Suprapubic skin (tissue), 4 donors: ENCODE measurements around the gene SLC25A39. TPM values are rescaled to one million over a fixed set of nuclear protein-coding genes. Genes with fewer than 3 reads are reported as not detected.
"Not testable (repeated sequence)": the region's sequence is repeated elsewhere in the genome, so short reads cannot be mapped to it uniquely, and the experiment has no call there.

Experiments
- DNase-seq, 2 donors: peaks; one replicate each; pipeline ENCODE4 v3.0.0-alpha.2; 2019; ENCODE audit warnings: low spot score in 2 of 2
- H3K27ac ChIP-seq: fragments of 200-600 bp; sonication (generic); one replicate; pipeline ENCODE4 v1.5.1; 2019
- H3K27me3 ChIP-seq: fragments of 200-600 bp; sonication (generic); one replicate; pipeline ENCODE4 v1.5.1; 2019
- H3K36me3 ChIP-seq: fragments of 200-600 bp; sonication (generic); one replicate; pipeline ENCODE4 v1.5.1; 2019
- H3K4me1 ChIP-seq: fragments of 200-600 bp; sonication (generic); one replicate; pipeline ENCODE4 v1.5.1; 2019
- H3K4me3 ChIP-seq: fragments of 200-600 bp; sonication (generic); one replicate; pipeline ENCODE4 v1.5.1; 2019; ENCODE audit warnings: mild to moderate bottlenecking
- H3K9me3 ChIP-seq: fragments of 200-600 bp; sonication (generic); one replicate; pipeline ENCODE4 v1.5.1; 2019
- EP300 ChIP-seq: sonication (generic); formaldehyde crosslinking; IDR thresholded peaks from one replicate; pipeline ENCODE4 v1.6.1; 2017; ENCODE audit warnings: antibody characterized with exemption
- POLR2A ChIP-seq, 2 donors: fragments of 450-650 bp; IDR thresholded peaks; one replicate each; pipeline ENCODE4 v1.6.1; 2017; ENCODE audit warnings: antibody characterized with exemption in 2 of 2, mild to moderate bottlenecking in 2 of 2, moderate library complexity in 2 of 2
- POLR2AphosphoS5 ChIP-seq, 3 donors: sonication (generic); formaldehyde crosslinking; IDR thresholded peaks; one replicate each; pipeline ENCODE4 v1.6.1; 2017; ENCODE audit warnings: antibody characterized with exemption in 3 of 3
- WGBS: methylation state at CpG from one replicate; pipeline ENCODE4 v1.1.5; 2018; 5-methylcytosine and 5-hydroxymethylcytosine counted together
- total RNA-seq, 4 donors: library from RNA; depleted of rRNA; stranded (reverse); fragments of >200 nt; gene quantifications; one replicate each; pipeline ENCODE4 v1.1.0, GENCODE V29; 2016
- TF ChIP-seq, protein P1 (sequence below), 2 donors: fragments of 200-600 bp in 1 of 2; fragments of 450-650 bp in 1 of 2; sonication (generic) in 1 of 2; IDR thresholded peaks; one replicate each; pipeline ENCODE4 v1.5.1; 2016 to 2019; ENCODE audit warnings: antibody characterized with exemption in 2 of 2, mild to moderate bottlenecking in 1 of 2, moderate library complexity in 1 of 2

The SLC25A39 gene
- total RNA-seq, 4 donors from 2014 or later, result 94.9 to 132 (median 111) TPM

DNA sequence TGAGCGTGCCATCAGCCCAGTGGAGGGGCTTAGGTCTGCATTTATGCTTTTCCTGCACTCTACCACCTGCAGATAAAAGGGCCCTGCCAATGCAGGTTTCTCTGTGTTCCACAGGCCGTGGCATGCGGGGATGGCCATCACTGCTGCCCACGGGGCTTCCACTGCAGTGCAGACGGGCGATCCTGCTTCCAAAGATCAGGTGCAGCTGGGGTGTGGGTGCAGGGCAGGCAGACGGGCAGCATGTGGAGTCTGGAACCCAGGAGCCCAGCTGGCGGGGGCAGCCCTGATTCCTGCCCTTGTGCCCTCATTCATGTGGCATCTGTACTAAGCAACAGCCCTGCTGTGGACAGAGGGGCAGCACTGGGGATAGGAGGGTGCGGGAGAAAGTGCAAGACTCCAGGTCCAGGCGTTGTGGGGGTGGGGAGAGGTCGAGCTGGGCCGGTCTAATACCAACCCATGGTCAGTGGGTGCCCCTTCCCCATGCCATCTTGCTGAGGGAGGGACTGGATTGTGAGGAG, 25.0 kb upstream of the SLC25A39 start:
- 90% methylated on average over 6 of the region's 12 CpGs for WGBS
- peaks cover 47% of the 10 kb centered on the region for H3K36me3 ChIP-seq
- no peak overlapping the region for H3K4me3 ChIP-seq
- TF ChIP-seq EP300 (no peak), POLR2A (IDR thresholded peaks at IDR 0.05) (no peak), POLR2AphosphoS5 (IDR thresholded peaks at IDR 0.05) (no peak)
- TF ChIP-seq, protein P1, sequence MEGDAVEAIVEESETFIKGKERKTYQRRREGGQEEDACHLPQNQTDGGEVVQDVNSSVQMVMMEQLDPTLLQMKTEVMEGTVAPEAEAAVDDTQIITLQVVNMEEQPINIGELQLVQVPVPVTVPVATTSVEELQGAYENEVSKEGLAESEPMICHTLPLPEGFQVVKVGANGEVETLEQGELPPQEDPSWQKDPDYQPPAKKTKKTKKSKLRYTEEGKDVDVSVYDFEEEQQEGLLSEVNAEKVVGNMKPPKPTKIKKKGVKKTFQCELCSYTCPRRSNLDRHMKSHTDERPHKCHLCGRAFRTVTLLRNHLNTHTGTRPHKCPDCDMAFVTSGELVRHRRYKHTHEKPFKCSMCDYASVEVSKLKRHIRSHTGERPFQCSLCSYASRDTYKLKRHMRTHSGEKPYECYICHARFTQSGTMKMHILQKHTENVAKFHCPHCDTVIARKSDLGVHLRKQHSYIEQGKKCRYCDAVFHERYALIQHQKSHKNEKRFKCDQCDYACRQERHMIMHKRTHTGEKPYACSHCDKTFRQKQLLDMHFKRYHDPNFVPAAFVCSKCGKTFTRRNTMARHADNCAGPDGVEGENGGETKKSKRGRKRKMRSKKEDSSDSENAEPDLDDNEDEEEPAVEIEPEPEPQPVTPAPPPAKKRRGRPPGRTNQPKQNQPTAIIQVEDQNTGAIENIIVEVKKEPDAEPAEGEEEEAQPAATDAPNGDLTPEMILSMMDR (IDR thresholded peaks at IDR 0.05), result no peak
- DNase-seq, result no peak
- H3K9me3 ChIP-seq, result no peaks in the 10 kb centered on the region
- H3K27ac ChIP-seq, result no peak overlapping the region
- H3K27me3 ChIP-seq, result no peaks in the 10 kb centered on the region
- peaks cover 54% of the 10 kb centered on the region for H3K4me1 ChIP-seq

DNA sequence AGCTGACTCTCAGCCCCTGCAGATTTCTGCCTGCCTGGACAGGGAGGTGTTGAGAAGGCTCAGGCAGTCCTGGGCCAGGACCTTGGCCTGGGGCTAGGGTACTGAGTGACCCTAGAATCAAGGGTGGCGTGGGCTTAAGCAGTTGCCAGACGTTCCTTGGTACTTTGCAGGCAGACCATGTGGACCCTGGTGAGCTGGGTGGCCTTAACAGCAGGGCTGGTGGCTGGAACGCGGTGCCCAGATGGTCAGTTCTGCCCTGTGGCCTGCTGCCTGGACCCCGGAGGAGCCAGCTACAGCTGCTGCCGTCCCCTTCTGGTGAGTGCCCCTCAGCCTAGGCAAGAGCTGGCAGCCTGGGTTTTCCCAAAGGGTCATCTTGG, 24.4 kb upstream of the SLC25A39 start:
- no peaks in the 10 kb centered on the region for H3K27me3 ChIP-seq
- H3K9me3 ChIP-seq, result no peaks in the 10 kb centered on the region
- 80% methylated on average over 2 of the region's 6 CpGs for WGBS
- H3K36me3 ChIP-seq, result peaks cover 47% of the 10 kb centered on the region
- no peak for DNase-seq
- no peak overlapping the region for H3K27ac ChIP-seq
- no peak overlapping the region for H3K4me3 ChIP-seq
- no peak for TF ChIP-seq EP300
- TF ChIP-seq, protein P1 (IDR thresholded peaks at IDR 0.05), result no peak
- no peak for TF ChIP-seq POLR2AphosphoS5 (IDR thresholded peaks at IDR 0.05)
- TF ChIP-seq POLR2A (IDR thresholded peaks at IDR 0.05), result no peak
- H3K4me1 ChIP-seq, result peaks cover 58% of the 10 kb centered on the region

DNA sequence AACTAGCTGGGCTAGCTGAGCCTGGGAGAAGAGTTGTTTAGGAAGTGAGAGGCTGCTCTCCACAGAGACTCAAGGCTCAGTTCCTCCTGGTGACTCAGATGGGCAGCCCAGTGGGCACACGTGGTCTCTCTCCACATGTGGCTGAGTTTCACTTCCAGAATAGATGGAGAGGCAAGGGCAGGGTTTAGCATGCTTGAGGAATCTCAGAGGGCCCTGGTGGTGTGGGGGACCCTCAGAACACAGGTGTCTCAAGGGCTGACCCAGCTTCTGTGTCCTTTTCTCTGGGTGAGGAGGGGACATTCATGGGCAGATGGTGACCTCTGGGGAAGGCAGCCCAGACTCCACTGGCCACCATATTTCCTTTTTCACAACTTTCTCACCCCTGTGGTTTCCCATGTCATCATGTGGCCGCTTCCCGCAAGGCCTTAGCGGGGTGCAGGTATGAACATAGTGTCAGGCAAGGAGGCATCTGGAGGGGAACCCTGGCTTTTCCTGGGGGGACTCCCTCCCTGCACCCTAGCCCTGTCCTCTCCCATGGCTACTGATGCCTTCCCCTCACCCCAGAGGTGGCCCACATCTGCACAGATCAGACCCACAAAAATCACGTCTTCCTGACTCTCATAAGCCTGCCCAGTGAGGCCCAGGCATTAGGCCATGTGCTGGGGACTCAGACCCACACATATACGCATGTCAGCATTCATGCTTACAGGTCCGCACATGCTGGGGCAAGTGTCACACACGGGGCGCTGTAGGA, 23.8 kb upstream of the SLC25A39 start:
- Histone ChIP-seq H3K27ac (no peak overlapping the region), H3K4me3 (no peak overlapping the region), H3K27me3 (no peaks in the 10 kb centered on the region), H3K36me3 (peaks cover 47% of the 10 kb centered on the region), H3K4me1 (peaks cover 59% of the 10 kb centered on the region), H3K9me3 (no peaks in the 10 kb centered on the region)
- DNase-seq, result no peak
- 57% methylated on average over 4 of the region's 9 CpGs for WGBS
- TF ChIP-seq EP300 (no peak), POLR2AphosphoS5 (IDR thresholded peaks at IDR 0.05) (no peak), POLR2A (IDR thresholded peaks at IDR 0.05) (no peak)
- TF ChIP-seq, protein P1 (IDR thresholded peaks at IDR 0.05), result no peak

DNA sequence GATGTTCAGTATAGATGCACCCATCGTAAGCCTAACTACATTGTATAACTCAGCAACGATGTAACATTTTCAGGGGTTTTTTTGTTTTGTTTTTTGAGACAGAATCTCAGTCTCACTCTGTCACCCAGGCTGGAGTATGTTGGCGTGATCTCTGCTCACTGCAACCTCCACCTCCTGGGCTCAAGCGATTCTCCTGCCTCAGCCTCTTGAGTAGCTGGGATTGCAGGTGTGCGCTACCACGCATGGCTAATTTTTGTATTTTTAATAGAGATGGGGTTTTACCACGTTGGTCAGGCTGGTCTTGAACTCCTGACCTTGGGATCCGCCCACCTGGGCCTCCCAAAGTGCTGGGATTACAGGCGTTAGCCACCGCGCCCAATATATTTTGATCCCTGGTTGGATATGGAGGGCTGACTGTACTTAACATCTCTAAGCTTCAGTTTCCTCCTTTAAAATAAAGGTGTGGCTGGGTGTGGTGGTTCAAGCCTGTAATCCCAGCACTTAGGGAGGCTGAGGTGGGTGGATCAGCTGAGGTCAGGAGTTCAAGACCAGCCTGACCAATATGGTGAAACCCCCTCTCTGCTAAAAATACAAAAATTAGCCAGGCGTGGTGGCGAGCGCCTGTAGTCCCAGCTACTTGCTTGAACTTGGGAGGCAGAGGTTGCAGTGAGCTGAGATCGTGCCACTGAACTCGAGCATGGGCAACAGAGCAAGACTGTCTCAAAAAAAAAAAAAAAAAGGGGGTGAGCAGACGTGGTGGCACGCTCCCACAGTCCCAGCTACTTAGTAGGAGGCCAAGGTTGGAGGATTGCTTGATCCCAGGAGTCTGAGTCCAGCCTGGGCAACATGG, 22.8 kb upstream of the SLC25A39 start:
- Histone ChIP-seq H3K36me3 (peaks cover 37% of the 10 kb centered on the region), H3K4me1 (peaks cover 57% of the 10 kb centered on the region)
- 72% methylated on average over 18 of the region's 18 CpGs for WGBS
- not testable (repeated sequence) for H3K27ac ChIP-seq, H3K9me3 ChIP-seq, H3K27me3 ChIP-seq, H3K4me3 ChIP-seq, DNase-seq

DNA sequence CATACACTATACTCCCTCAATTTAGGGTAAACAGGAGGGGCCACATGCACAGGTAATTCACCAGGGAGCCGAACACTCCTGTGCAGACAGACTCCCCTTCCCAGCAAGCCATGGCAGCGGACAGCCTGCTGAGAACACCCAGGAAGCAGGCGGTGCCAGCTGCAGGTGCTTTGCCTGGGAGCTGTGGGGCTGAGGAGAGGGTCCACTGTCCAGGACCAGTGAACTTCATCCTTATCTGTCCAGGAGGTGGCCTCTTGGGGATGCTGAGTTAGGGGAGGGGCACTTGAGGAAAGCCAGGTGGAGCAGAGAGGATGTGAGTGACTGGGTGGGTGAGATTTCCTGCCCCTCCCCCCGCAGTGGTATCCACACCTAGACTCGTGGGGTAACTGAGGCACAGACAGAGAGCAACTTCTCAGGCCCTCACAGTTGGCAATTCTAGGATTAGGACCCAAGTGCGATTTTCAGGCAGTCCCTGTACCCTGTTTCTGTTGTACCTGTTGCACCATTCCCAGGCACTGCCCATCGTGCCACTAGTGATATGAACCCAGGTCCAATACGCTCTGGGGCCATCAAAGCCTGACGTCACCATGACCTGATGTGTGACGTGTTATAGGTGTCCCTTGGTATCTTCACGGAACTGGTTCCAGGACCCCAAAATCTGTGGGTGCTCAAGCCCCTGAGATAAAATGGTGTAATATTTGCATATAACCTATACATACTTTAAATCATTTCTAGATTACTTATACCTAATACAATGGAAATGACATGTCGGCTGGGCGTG, 21.6 kb upstream of the SLC25A39 start:
- Histone ChIP-seq H3K4me1 (peaks cover 57% of the 10 kb centered on the region), H3K27ac (no peak overlapping the region), H3K27me3 (no peaks in the 10 kb centered on the region), H3K36me3 (peaks cover 25% of the 10 kb centered on the region), H3K9me3 (no peaks in the 10 kb centered on the region), H3K4me3 (peak overlapping the region; percentile 85)
- DNase-seq, result peak in 1 of 2 donors; percentile 77
- WGBS, result 73% methylated on average over 7 of the region's 13 CpGs
- TF ChIP-seq POLR2AphosphoS5 (IDR thresholded peaks at IDR 0.05), result no peak
- TF ChIP-seq EP300, result no peak
- no peak for TF ChIP-seq POLR2A (IDR thresholded peaks at IDR 0.05)
- TF ChIP-seq, protein P1 (IDR thresholded peaks at IDR 0.05), result no peak
